ENCODE measurements around the gene PDE8A.
"Not testable (repeated sequence)": the region's sequence is repeated elsewhere in the genome, so short reads cannot be mapped to it uniquely, and the experiment has no call there.

PDE8A gene

DNA sequence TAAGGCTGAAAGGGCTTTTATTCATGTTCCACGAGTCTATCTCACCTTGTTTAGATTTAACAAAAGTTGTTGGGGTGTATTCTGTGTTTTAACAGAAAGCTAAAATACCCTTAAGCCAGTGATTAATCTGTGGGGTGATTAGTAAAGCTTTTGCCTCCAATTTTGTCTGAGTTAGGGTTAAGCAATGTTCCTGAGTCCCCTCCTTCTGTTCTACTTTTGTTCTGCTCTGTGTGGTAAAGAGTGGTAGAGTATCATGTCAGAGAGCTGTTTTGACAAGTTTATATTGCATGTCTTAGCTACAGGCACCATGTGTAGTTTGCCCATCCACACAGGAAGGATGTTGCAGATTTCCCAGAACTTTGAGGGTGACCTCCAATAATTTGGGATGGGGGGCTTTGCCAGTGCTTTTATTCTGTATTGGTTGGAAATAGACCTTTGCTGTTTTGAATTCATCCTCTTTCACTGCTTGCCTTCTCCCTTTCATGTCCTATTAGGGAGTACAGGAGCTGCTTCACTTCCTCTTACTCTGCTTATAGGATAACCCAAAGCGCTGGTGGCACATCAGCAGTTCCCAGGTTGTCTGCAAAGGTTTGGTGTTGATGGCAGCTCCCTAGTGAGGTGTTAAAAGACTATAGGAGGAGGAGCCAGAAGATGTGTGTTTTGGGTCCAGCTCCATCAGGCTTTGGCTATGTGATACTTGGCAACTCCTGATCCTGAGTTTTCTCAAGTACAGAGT is 7.4 kb downstream of the PDE8A start:
- no peak for DNase-seq (ENCODE audit: low spot score)

DNA sequence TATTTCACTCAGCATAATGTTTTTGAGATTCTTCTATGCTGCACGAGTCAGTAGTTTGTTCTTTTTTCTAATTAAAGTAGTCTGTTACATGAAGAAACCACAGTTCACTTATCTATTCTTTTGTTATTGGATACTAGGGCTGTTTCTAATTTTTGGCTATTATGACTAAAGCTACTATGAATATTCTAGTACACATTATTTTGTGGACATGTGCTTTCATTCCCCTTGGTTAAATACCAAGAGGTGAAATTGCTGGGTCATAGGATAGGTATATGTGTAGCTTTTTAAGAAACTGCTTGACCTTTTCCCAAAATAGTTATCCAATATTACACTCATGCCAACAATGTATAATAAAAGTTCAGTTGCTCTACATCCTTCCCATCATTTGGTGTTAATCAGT is 8.9 kb downstream of the PDE8A start:
- no peak for DNase-seq (ENCODE audit: low spot score)

DNA sequence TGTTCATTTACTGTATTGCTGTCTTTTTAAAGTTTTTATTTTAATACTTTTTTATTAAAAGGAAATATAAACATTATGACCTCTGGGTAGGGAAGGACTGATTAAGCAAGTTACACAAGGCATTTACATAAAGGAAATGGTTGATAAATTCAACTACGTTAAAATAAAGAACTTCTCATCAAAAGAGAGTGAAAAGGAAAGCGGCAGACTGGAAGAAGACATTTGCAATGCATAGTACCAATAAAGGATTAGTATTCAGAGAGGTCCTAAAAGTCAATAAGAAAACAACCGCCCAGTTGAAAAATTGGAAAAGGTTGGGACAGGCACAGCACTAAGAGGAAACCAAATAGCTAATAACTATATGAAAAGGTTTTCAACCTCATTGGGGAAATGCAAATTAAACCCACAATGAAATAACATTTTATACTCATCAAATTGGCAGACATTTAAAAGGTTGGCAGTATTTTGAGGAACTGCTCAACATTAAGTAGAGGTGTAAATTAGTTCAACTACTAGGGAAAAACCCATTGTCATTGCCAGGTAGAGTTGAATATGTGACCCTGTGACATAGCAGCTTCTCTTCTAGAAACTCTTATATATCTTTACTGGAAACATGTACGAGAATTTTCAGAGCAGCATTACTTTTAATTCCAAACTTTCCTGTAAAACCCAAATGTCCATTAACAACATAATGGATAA is 9.5 kb downstream of the PDE8A start:
- no peak for DNase-seq (ENCODE audit: low spot score)

DNA sequence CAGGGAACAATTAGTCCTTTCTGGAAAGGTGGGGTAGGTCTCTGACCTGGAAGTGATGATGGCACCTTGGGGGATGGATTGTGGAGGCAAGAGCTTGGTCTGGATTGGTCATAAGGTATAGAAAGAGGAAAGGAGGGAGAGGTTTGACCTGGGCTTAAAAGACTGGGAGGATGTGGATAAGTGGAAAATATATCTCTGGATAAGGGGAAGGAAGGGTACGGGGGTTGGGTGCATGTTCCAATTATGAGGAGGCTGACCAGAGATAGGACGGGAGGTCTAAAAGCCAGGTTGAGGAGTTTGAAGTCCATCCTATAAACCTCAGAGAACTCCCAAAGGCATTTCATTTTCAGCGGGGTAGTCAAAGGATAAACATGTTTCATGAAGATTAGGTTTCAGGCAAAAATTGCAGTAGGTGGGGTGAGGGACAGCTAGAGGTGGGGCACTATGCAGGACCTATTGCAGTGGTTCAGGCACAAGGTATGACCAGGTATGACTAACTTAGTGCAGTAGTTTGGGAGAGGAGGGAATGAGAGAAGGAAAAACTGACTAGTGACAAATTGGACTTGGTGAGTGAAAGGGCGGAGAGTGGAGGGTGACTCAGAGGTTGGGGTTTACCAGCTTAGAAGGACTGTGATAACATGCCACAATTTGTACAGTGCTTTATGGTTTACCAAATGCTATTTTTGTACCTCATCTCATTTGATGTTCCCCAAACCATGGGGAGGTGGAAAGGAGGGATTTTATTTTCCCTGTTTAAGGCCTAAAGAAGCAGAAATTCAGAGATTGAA is 10.7 kb downstream of the PDE8A start:
- DNase-seq (ENCODE audit: low spot score): peak; percentile 77

DNA sequence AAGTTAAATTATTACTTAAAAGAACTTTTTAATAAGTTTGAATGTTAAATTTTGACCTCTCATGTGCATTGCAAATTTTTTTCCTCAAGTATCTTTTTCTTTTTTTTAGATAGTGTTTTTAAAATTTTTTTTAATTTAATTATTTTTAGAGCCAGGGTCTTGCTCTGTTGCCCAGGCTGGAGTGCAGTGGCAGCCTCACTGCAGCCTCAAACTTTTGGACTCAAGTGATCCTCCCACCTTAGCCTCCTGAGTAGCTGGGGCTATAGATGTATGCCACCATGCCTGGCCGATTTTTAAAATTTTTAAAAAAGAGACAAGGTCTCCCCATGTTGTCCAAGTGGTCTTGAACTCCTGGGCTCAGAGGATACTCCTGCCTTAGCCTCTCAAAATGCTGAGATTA is 14.4 kb downstream of the PDE8A start:
- DNase-seq (ENCODE audit: low spot score): no peak

DNA sequence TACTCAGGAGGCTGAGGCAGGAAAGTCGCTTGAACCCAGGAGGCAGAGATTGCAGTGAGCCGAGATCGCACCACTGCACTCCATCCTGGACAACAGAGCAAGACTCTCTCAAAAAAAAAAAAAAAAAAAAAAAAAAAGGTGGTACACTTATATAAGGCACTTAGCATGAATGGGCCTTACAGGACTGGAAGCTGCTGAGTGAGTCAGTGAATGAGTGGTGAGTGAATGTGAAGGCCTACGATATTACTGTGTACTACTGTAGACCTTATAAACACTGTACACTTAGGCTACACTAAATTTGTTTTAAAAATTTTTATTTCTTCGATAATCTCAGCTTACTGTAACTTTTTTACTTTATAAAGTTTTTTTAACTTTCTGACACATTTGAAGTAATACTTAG is 15.1 kb downstream of the PDE8A start:
- not testable (repeated sequence) for DNase-seq (ENCODE audit: low spot score)

DNA sequence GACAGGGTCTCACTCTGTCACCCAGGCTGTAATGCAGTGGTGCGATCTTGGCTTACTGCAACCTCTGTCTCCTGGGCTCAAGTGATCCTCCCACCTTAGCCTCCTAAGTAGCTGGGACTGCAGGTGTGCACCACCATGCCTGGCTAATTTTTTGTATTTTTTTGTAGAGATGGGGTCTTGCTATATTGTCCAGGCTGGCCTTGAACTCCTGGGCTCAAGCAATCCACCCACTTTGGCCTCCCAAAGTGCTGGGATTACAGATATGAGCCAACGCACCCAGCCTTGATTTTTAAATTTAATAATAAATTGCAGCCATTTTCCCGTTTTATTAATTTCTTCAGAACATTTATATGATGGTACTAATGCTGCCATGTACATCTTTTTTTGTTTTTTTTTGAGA is 15.6 kb downstream of the PDE8A start:
- DNase-seq (ENCODE audit: low spot score): not testable (repeated sequence)

DNA sequence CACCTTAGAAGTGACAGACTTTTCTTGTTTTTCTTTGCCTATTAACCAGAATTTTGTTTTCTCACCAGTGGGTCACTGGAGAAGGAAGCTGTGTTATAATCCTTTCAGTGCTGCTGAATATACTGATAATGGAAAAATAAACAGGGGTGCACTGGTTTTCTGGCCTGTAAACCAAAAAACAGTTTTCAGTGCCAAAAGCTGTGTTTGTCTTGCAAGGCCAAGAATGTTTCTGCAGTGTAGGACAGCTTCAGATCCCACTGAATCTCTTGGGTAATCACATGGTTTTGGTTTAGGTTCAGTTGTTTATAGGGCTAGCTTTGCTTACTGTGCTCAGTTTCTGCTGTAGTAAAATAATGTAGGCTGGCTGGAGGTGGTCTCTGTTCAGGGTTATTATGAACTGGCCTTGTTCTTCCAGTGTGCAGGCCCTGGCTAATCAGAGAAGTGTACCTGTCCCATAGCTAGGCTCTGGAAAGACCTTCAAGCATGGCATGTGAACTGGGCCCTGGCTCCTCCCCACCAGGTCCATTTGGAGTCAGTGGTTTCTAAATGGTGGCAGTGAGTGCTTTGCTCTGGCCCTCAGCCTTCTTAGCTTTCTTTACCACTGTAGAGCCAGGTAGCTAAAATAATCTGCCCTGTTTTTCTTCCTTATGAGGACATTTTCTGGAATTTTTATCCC is 18.7 kb downstream of the PDE8A start:
- no peak for DNase-seq (ENCODE audit: low spot score)

DNA sequence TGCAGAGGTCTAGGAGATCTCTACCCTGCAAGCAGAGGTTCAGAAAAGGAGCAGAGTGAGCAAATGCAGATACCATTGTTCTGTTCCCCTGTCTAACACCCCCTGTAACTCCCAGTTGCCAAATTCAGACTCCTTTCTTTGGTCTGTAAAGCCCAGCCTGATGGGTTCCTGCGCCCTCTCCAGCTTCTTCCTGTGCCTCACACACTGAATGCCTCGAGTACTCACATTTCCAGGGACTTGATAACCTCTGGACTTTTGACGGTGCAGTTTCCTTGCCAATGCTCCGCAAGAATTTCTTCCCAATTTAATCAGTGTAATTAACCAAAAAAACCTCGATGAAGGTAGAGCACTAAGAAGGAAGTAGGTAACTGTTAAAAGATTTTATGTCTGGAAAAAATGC is 19.3 kb downstream of the PDE8A start:
- no peak for DNase-seq (ENCODE audit: low spot score)

DNA sequence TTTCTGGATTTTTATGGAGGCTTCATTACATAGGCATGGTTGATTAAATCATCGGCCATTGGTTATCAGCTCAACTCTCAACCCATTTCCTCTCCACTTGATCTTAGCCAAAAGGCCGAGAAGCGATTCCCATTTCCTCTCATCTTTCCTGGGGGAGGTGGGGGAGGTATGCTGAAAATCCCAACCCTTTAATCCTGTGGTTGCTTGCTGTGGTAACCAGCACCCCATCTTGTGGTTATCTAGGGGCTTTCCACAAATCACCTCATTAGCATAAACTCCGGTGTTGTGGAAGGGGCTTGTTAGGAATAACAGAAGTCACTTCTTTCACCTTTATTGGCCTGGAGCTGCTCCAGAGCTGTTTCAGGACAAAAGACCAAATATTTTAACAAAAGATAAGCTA is 20.9 kb downstream of the PDE8A start:
- no peak for DNase-seq (ENCODE audit: low spot score)

DNA sequence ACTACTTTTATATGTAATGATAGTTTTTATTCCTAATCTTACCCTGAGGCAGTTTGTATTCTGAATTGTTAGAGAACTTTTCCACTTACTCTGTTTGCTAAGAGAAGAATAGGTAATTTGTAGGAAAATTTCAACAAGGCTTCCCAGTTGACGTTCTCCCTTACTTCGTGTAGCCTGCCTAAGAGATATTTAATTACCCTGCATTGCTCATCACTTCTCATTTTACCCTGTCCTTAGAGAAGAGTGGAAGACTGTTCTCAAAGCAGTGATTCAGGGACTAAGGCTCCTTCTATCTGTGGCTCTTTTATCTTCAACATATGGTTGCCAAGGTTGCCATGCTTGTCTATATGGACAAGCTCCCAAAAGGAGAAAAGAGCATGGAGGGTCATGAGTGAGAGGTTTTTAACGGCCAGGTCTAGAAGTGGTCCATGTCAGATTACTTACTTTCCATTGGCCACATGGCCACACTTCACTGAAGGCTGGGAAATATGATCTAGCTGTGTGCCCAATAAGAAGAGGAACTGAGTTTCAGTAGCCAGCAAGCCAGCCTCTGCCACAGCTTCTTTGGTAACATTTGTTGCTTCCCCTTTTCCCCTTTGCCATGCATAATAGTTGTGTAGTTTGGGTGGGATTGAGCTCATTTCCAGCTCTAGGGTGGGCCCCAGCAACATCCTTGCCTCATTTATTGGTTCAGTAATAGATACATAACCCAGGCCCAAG is 22.1 kb downstream of the PDE8A start:
- no peak for DNase-seq (ENCODE audit: low spot score)

DNA sequence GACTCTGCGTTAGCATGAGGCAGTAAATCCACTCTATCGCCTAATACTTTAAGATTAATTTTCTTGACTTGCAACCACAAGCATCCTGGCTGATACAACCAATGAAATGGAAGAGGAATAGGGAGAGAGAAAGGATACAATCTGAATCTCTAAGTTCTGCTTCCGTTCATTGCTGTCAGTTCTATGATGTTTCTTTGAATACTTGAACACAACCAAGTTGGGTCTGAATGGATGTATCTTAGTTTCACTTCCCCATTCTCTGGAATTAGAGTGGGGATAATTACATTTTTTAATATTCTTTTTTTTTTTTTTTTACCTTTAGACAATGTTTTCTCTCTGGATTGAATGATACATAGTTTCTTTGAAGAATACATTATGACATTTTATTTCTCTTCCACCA is 22.9 kb downstream of the PDE8A start:
- DNase-seq (ENCODE audit: low spot score): no peak

DNA sequence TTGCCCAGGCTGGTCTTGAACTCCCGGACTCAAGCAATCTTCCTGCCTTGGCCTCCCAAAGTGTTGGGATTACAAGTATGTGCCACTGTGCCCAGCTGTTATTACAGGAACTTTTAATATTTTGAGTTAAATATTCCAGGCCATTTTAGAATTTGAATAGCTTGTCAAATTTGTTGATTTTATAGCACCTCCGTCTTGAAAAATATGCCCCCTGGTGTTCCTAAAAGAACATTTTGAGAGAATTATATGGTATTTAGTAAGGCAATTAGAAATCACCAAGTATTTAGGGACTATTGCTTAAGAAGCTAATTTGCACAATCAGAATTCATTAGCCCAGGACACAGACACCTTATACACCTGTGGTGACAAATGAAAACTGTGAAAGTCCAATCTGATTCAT is 23.7 kb downstream of the PDE8A start:
- no peak for DNase-seq (ENCODE audit: low spot score)

DNA sequence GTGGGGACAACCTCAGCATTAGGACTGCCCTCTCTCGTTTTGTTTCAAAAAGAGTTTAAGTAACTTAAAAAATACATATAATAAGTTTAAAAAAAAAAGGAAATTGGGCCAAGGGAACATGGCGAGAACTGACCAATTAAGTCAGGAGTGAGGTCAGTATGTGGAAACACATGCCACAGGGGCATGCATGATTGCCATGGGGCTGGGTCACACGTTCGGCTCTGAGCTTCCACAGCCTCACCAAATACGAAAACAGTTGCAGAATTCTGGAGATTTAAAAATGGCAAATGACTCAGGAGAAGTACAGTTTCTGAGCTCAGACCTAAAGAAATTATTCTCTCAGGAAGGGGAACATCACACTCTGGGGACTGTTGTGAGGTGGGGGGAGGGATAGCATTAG is 24.1 kb downstream of the PDE8A start:
- no peak for DNase-seq (ENCODE audit: low spot score)

DNA sequence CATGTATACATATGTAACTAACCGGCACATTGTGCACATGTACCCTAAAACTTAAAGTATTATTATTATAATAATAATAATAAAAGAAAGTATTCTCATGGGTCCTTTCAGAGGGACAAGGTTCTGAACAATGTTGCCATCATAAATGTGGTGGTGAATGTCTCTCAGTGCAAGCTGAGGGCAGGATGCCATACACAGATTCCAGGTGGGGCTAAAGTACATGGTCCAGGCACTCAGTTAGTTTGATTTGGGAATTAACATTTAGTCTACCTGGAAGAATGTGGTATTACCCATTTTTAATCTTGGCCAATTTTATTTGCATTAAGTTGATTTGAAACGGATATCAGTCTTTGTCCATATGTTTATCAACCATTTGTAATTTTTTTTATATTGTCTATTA is 24.5 kb downstream of the PDE8A start:
- no peak for DNase-seq (ENCODE audit: low spot score)

DNA sequence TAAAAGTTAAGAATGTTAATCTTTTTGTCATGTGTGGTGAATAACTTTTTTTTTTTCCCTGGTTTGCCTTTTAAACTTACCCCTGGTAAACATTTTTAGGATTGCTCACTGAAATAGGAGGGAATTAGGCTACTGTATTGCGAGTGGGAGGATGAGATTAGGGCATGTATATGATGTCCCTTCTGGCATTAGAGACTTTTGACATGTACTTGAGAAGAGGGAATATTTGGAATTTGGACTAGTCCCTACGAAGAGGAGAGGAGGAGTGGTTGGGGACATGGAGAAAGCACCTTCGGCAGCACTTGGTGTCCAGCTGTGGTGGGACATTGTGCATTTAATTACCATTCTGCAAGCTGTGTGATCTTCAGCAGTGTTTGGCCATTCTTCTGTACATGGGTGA is 25.0 kb downstream of the PDE8A start:
- no peak for DNase-seq (ENCODE audit: low spot score)

DNA sequence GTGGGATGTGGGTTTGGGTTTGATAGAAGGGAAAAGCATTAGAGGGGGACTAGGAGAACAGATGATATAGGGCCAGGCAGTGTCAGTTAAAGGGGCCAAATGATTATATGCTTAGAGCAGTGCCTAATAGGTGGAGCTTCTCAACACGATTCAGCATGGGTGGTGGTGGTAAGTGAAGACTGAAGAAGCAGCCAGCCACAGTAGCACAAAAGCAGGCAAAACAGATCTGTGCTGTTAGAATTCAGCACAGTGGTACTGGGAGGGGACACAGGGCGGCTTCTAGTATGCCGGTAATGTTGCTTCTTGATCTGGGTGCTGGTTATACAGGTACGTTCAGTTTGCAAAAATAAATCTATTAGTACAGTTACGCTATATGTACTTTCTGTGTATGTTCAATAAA is 25.5 kb downstream of the PDE8A start:
- no peak for DNase-seq (ENCODE audit: low spot score)

DNA sequence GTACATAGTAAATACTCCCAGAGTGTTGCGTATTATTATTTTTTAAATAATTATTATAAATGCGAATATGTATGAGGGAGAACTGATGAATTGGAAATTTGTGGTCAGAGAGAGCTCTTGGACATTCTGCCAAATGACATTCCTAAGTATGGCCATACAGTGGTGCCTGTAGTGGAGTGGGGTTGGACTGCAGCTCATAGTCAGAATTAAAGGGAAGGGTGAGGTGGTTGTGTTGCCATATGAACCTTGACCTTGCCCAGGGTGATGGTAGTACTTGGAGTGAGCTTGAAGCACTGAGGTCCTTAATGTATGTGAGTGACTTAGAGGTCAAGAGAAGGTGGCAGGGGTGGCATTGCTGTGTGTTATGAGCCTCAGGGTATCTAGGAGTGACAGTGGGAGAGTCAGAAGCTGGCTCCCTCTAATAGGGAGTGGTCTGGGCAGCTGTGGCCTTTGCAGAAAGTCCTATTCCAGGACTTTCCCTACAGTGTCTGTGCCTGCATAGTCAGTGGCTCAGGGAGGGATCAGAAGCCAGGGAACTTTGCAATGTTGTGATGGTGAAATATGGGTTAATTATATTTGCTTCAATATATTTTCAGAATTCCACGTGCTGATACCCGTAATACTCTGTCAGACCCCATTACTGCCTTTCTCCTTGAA is 26.2 kb downstream of the PDE8A start:
- DNase-seq (ENCODE audit: low spot score): no peak

DNA sequence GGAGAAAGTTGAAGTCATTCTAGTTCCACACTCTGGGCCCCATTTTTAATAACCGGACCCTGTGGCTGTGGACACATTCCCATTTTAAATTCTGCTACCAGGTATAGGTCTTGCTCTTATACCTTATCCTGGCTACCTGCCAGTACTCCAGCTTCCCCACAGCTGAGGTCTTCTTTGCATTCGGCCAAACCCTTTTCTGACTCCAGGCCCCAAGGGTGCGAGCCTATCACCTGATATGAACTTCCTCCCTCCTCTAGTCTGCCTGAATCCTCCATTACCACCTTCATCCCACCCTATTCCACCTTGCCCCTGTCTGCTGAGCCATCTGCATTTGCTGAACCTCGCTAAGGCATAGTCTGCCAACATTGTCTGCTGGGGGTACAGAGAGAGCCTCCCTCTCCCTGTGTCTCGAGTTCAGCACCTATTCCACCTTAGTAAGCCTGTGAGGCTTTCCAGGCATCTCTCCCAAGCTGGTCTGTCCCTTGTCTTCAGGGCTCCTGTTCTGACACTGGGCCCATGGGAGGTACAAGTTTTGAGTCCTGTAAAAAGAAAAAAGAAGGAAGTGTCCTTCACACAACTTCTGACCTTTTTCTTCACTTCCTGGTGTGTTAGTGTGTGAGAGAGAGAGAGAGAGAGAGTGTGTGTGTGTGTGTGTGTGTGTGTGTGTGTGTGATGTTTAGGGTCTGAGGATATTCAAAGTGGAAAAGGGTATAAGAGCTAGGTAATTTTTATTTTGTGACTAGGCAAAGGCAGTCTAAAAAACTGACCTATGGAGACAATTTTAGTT is 27.0 kb downstream of the PDE8A start:
- DNase-seq (ENCODE audit: low spot score): no peak

DNA sequence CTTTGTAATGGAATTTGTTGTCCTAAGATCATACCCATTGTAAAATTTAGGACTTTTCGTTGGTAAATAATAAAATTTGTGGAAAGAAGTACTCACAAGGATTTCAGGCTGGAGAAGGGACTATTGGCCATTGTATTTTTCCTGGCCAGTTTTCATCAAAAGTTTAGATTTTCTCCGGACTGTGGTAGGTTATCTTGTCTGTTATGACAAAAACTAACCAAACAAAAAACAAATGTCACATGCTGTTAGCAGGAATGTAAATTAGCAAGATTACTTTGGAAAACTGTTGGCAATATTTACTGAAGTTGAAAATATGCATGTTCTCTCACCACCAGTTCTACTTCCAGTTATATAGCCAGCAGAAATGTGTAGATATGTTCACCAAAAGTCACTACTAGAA is 27.8 kb downstream of the PDE8A start:
- no peak for DNase-seq (ENCODE audit: low spot score)

DNA sequence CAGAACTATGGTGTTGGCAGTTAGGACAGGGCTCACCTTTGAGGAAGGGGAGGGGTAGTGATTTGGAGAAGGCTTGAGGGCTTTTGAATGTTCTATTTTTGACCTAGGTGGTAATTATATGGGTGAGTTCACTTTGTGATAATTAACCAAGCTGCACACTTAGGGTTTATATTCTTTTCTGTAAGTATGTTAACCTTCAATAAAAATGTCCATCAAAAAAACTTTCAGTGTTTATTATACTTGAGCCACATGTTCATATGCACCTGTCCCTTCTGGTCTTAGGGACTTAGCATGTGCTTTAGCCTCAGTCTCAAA is 28.4 kb downstream of the PDE8A start:
- no peak for DNase-seq (ENCODE audit: low spot score)
